ENCODE results near the gene NPTX1. TPM values are rescaled to one million over a fixed set of nuclear protein-coding genes. Genes with fewer than 3 reads are reported as not detected.

The NPTX1 gene
- total and polyA plus RNA-seq, 2 experiments from 2014 or later, result 3.4 to 20.5 TPM

GRCh38 chr17:80509311-80509710, 32.9 kb upstream of the NPTX1 start:
- Histone ChIP-seq H3K79me2 (replicated peaks; ENCODE audit: insufficient read depth) (no peaks in the 10 kb centered on the region), H3K4me2 (no peak overlapping the region), H3K36me3 (ENCODE audit: insufficient read depth) (no peaks in the 10 kb centered on the region), H3K9me2 (ENCODE audit: insufficient read depth) (no peaks in the 10 kb centered on the region), H3K4me3 (no peak overlapping the region), H4K20me1 (replicated peaks; ENCODE audit: insufficient read depth) (no peaks in the 10 kb centered on the region), H2AFZ (no peak overlapping the region), H3K27ac (ENCODE audit: low read depth) (no peak overlapping the region), H3K27me3 (ENCODE audit: insufficient read depth) (no peaks in the 10 kb centered on the region), H3K4me1 (ENCODE audit: insufficient read depth) (no peaks in the 10 kb centered on the region), H3F3A (replicated peaks; ENCODE audit: low read depth) (no peaks in the 10 kb centered on the region)
- no peak for DNase-seq (ENCODE audit: low spot score)
- ATAC-seq, result no peak
- H3K4me3 Mint-ChIP-seq, result no peak overlapping the region
- no peaks in the 10 kb centered on the region for H3K9me3 Mint-ChIP-seq
- H3K36me3 Mint-ChIP-seq (ENCODE audit: low read depth), result no peaks in the 10 kb centered on the region
- H3K4me1 Mint-ChIP-seq, result no peaks in the 10 kb centered on the region
- H3K27ac Mint-ChIP-seq, result no peak overlapping the region
- H3K27me3 Mint-ChIP-seq (ENCODE audit: insufficient read depth, low read depth, poor library complexity), result peaks cover 2% of the 10 kb centered on the region
- no peak for TF ChIP-seq EZH2phosphoT487 (IDR thresholded peaks at IDR 0.05; ENCODE audit: unreplicated experiment)
- no peak for TF ChIP-seq ZNF331 (CRISPR knock-in tag; IDR thresholded peaks at IDR 0.05; ENCODE audit: low read depth)
- TF ChIP-seq REST (IDR thresholded peaks at IDR 0.05; ENCODE audit: unreplicated experiment), result no peak
- no peak for TF ChIP-seq ZNF114 (CRISPR knock-in tag; IDR thresholded peaks at IDR 0.05)
- TF ChIP-seq POLR2AphosphoS5 (IDR thresholded peaks at IDR 0.05; ENCODE audit: low read depth), result no peak
- no peak for TF ChIP-seq ETS1 (IDR thresholded peaks at IDR 0.05)
- no peak for TF ChIP-seq JUNB (IDR thresholded peaks at IDR 0.05; ENCODE audit: unreplicated experiment)
- no peak for TF ChIP-seq CREB1 (CRISPR knock-in tag; IDR thresholded peaks at IDR 0.05; ENCODE audit: low read depth)
- no peak for TF ChIP-seq NANOG (IDR thresholded peaks at IDR 0.05; ENCODE audit: borderline replicate concordance)
- no peak for TF ChIP-seq ZNF462 (CRISPR knock-in tag; IDR thresholded peaks at IDR 0.05)
- TF ChIP-seq STAT1 (IDR thresholded peaks at IDR 0.05; ENCODE audit: unreplicated experiment), result no peak
